Psoas muscle (tissue), 8 donors: ENCODE results near the gene MED23. TPM values are rescaled to one million over a fixed set of nuclear protein-coding genes. Genes with fewer than 3 reads are reported as not detected.

ENCODE experiments used
- ATAC-seq, 4 donors: fragments of 200-7000 bp; cut with Tn5 transposase; one replicate each; pipeline ENCODE4 v1.9.1; 2020; ENCODE audit warnings: moderate library complexity in 3 of 4, mild to moderate bottlenecking in 2 of 4
- DNase-seq, 2 donors: peaks; one replicate each; pipeline ENCODE4 v3.0.0-alpha.2; 2020
- H3K27ac ChIP-seq: fragments of 200-600 bp; one replicate; pipeline ENCODE4 v1.8.0; 2022
- H3K27me3 ChIP-seq, 3 donors: fragments of 200-600 bp in 1 of 3; one replicate each; pipeline versions ENCODE4 v1.6.1 to v1.8.0; 2013 to 2022; ENCODE audit warnings: low read length in 2 of 3, mild to moderate bottlenecking in 2 of 3, moderate library complexity in 1 of 3; ENCODE audit not compliant: insufficient read depth in 3 of 3
- H3K36me3 ChIP-seq, 2 donors: fragments of 200-600 bp in 1 of 2; one replicate each; pipeline versions ENCODE4 v1.6.1 to v1.8.0; 2013 to 2022; ENCODE audit warnings: low read depth in 1 of 2, mild to moderate bottlenecking in 1 of 2, moderate library complexity in 1 of 2; ENCODE audit not compliant: insufficient read depth in 1 of 2
- H3K4me1 ChIP-seq: fragments of 200-600 bp; one replicate; pipeline ENCODE4 v1.8.0; 2022
- H3K4me3 ChIP-seq: fragments of 200-600 bp; one replicate; pipeline ENCODE4 v1.8.0; 2022; ENCODE audit warnings: mild to moderate bottlenecking
- H3K9me3 ChIP-seq: fragments of 200-600 bp; one replicate; pipeline ENCODE4 v1.8.0; 2022
- WGBS, 3 donors: extraction: QIAGEN DNeasy Blood & Tissue Kit; methylation state at CpG; one replicate each; pipeline versions ENCODE4 v1.1.6 to v1.1.7; 2013; 5-methylcytosine and 5-hydroxymethylcytosine counted together
- intact Hi-C, 2 donors: fragments of 100-400 bp; cut with DNase I; formaldehyde crosslinking; loops; one replicate each; pipeline versions ENCODE4 v1.11.0 to v1.14.2; 2022
- polyA plus RNA-seq, 3 donors: library from polyadenylated mRNA; stranded (reverse); fragments of 200-250 nt; gene quantifications; one replicate each; pipeline ENCODE4 v1.2.3, GENCODE V29; 2013
- total RNA-seq, 4 donors: library from RNA; stranded (reverse); fragmentation: NEBNext Ultra II Directional in 2 of 4; extraction: Animal tissue kit (Norgen Biotek cat#: 25700) in 2 of 4; gene quantifications; one replicate each; pipeline versions ENCODE4 v1.2.1 to v1.2.4, GENCODE V29; 2021 to 2023
- TF ChIP-seq, protein P1 (sequence below): fragments of 200-600 bp; IDR thresholded peaks from one replicate; pipeline ENCODE4 v1.8.0; 2022; ENCODE audit warnings: antibody characterized with exemption
- donor health status: healthy with polysubstance abuse.
- donor health status: DM: no; HTN: no; CAD: no; lungs with moderate emphysema.
- donor health status: Bipolar disorder and iron deficiency.
- donor health status: healthy.
- donor health status: DM: yes; HTN: yes; CAD: no.
- donor health status: DM: no; HTN: no; CAD: no.
- donor health status: DM: no; HTN: no; CAD: no.
- donor health status: DM: yes; HTN: yes; CAD: no.

MED23 gene
- total and polyA plus RNA-seq, 7 donors, result 4.2 to 11.2 (median 8.0) TPM

DNA sequence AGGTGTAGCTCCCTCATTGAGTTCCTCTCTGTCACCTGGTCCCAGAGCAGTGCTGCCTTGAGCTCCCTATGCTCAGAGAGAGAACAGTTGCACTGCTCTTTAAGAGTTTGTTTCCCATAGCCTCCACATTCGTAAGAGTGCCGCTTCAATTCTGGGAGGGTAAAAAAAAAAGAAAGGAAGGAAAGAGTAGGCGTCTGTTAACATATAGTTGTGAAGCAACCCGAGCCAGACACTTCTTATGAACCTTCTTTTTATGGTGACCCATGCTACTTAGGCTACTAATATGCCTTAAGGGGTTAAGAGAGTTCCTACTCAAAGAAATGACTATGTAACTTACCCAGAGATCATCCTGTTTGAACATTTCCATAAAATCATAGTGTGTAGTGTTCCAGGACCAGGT is 59.3 kb downstream of the MED23 start:
- Histone ChIP-seq H3K27ac (no peak overlapping the region), H3K27me3 (no peaks in the 10 kb centered on the region), H3K4me3 (no peak overlapping the region), H3K36me3 (no peaks in the 10 kb centered on the region), H3K4me1 (no peaks in the 10 kb centered on the region), H3K9me3 (no peaks in the 10 kb centered on the region)
- ATAC-seq (no peak), DNase-seq (no peak)
- intact Hi-C loops, result no loop called here
- WGBS, 3 donors, result 62 to 67% (median 63%) methylated on average over 4 of the region's 4 CpGs
- TF ChIP-seq, protein P1, sequence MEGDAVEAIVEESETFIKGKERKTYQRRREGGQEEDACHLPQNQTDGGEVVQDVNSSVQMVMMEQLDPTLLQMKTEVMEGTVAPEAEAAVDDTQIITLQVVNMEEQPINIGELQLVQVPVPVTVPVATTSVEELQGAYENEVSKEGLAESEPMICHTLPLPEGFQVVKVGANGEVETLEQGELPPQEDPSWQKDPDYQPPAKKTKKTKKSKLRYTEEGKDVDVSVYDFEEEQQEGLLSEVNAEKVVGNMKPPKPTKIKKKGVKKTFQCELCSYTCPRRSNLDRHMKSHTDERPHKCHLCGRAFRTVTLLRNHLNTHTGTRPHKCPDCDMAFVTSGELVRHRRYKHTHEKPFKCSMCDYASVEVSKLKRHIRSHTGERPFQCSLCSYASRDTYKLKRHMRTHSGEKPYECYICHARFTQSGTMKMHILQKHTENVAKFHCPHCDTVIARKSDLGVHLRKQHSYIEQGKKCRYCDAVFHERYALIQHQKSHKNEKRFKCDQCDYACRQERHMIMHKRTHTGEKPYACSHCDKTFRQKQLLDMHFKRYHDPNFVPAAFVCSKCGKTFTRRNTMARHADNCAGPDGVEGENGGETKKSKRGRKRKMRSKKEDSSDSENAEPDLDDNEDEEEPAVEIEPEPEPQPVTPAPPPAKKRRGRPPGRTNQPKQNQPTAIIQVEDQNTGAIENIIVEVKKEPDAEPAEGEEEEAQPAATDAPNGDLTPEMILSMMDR, result no peak

DNA sequence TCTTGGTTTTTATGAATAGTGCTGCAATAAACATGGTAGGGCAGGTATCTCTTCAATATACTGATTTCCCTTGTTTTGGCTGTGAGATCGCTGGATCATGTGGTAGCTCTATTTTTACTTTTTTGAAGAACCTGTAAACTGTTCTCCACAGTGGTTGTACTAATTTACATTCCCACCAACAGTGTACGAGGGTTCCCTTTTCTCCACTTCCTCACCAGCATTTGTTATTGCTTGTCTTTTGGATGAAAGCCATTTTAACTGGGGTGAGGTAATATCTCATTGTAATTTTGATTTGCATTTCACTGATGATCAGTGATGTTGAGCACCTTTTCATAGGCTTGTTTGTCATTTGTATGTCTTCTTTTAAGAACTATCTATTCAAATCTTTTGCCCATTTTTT is 63.0 kb downstream of the MED23 start:
- Histone ChIP-seq H3K27ac (no peak overlapping the region), H3K9me3 (no peaks in the 10 kb centered on the region), H3K4me3 (no peak overlapping the region), H3K27me3 (no peaks in the 10 kb centered on the region), H3K4me1 (no peaks in the 10 kb centered on the region), H3K36me3 (no peaks in the 10 kb centered on the region)
- ATAC-seq (no peak), DNase-seq (no peak)
- 69 to 73% (median 72%) methylated on average over 2 of the region's 2 CpGs for WGBS, 3 donors
- intact Hi-C loops, result no loop called here
- TF ChIP-seq, protein P1, result no peak

DNA sequence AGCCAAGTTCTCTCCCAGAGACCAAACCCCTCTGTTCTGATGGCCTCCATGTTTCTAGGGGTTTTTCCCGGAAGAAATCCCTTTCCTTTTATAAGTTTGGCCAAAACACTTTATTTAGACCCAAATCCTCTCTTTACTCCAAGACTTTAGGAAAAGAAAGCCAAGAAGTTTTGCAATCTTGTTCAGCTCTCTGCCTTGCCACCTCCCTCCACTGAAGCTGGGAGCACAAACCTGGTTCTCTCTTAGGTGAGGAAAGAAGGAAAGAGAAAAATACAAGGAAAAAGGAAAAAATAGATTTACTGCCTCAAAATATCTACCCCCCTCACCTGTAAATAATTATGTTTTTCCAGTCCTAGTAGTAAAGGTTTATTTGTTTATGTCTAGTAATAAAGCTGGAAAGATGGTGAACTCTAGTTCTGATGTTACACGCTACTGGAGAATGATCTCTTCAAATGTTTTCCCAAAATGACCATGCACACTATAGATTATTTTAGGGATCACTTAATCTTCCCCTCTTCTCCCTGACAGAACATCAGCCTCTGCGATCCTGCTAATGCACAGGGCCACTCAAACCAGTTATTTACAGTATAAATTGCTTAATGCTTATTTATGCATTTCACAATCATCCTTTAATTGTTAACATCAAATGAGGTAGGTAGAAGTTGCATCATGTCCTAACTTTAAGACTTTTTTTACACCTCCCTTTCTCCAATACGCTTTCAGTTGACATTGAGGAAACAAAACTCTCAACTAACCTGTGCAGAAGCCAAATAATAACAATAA is 65.9 kb downstream of the MED23 start:
- no peak overlapping the region for H3K4me3 ChIP-seq
- H3K27me3 ChIP-seq, result no peaks in the 10 kb centered on the region
- TF ChIP-seq, protein P1, result no peak
- no peaks in the 10 kb centered on the region for H3K36me3 ChIP-seq
- intact Hi-C loops, result no loop called here
- no peaks in the 10 kb centered on the region for H3K4me1 ChIP-seq
- ATAC-seq (no peak), DNase-seq (no peak)
- no peaks in the 10 kb centered on the region for H3K9me3 ChIP-seq
- H3K27ac ChIP-seq, result no peak overlapping the region
- WGBS, 3 donors, result 92 to 94% (median 94%) methylated on average over 4 of the region's 4 CpGs

DNA sequence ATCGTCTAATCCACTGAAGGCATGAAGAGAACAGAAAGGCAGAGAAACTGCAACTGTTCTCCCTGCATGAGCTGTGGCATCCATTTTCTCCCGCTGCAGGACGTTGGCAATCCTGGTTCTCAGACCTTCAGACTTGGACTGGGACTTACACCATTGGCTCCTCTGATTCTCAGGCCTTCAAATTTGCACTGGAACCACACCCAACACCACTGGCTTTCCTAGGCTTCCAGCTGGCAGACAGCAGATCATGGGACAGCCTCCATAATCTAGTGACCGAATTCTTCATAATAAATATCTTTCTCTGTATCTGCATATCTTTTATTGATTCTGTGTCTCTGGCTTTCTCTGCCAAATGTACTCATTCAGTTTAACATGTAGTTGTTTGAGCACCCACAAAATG is 69.1 kb downstream of the MED23 start:
- DNase-seq (no peak), ATAC-seq (no peak)
- H3K27ac ChIP-seq, result no peak overlapping the region
- H3K27me3 ChIP-seq, result no peaks in the 10 kb centered on the region
- WGBS, 3 donors, result 64 to 69% (median 68%) methylated on average over 4 of the region's 4 CpGs
- H3K4me1 ChIP-seq, result no peaks in the 10 kb centered on the region
- no peaks in the 10 kb centered on the region for H3K36me3 ChIP-seq
- no peaks in the 10 kb centered on the region for H3K9me3 ChIP-seq
- TF ChIP-seq, protein P1, result no peak
- H3K4me3 ChIP-seq, result no peak overlapping the region
- intact Hi-C loops, result no loop called here

DNA sequence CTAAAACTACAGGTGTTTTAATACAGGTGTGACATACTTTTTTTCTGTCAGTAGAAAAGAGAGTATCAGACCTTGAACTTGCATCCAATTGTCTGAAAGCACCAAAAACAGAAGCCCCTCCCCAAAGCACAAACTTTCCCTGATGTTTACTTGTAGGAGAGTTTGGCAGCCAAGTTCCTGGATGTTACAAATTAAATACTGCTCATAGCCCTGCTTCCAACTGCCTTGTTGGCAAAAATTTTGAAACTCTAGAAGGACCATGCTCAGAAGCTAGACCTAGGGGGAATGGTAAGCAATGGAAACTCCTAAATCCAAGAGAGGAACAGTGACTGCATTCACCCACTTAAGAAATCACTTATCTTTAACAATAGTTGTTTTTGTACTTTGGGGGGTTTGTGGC is 72.0 kb downstream of the MED23 start:
- Histone ChIP-seq H3K4me3 (no peak overlapping the region), H3K9me3 (no peaks in the 10 kb centered on the region), H3K4me1 (no peaks in the 10 kb centered on the region), H3K27ac (no peak overlapping the region), H3K27me3 (no peaks in the 10 kb centered on the region), H3K36me3 (no peaks in the 10 kb centered on the region)
- TF ChIP-seq, protein P1, result no peak
- DNase-seq (no peak), ATAC-seq (no peak)
- intact Hi-C loops, result no loop called here
